Activated CD4-positive, alpha-beta T cell treated with anti-CD3 and anti-CD28 coated beads for 4 hours (primary cell): ENCODE data around the gene TDRD15.
"Not testable (repeated sequence)": the region's sequence is repeated elsewhere in the genome, so short reads cannot be mapped to it uniquely, and the experiment has no call there.

ENCODE experiments used
- DNase-seq, 2 donors: peaks; one replicate each; pipeline ENCODE4 v3.0.0-alpha.2; 2020

The TDRD15 gene

DNA sequence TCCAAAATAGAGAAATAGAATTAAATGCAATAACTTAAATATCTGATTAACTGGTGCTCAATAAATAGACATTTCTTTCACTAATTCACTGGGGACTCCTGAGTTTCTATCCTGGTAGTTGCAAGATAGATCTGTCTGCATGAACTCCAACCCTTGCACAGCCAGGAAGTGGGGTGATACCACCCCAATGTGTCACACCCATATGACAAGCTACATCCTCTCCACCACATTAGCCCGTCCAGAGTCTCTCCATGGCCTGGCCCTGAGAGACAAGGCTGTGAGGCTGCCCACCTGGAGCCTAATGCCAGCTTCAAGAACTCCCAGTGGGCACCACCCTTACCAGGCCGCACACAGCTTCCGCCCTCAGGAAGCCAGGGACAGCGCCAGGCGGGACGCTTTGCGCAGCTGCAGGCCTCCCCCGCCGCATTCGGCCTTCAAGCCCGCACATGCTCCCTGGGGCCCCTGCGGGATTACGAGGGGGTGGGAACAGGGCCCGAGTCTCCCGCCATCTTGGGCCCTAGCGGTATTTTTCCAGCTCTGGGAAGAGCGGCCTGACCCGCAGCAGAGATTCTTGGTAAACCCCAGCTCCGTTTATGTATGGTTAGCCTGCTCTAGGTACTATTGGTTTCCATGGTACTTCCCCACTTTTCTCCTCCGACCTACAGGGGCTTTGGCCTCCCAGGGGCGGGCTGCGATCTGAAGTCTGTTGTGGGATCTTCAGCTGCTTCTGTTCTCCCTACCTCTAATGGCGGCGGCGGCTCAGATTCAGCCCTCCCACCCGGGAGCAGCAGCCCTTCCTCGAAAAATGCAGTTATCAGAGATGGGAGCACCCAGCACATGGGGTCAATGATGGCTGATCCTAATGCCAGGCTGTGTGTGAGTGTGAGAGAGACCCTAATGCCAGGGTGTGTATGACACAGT lies at the start of gene TDRD15:
TDRD15 (plus strand) TSS at position 496 of the 921 bp plus-strand sequence. CDS start 13,500 bp downstream, outside the sequence.
- DNase-seq, result no peak

DNA sequence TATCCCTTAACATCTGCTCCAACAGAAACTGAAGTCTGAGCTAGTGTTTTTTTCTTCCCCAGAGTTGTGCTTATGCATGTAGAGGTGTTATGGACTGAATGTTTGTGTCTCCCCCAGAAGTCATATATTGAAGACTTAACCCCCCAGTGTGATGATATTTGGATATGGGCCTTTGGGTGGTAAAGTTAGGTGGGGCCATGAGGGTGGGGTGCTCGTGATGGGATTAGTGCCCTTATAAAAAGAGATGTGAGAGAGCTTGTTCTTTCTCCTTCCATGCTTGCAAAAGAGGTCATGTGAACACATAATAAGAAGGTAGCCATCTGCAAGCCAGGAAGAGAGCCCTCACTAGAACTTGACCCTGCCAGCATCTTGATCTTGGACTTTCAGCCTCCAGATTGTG lies 45.5 kb upstream of the TDRD15 start:
- no peak for DNase-seq

- DNase-seq, result no peak
Measured at GRCh38 chr2:21083482-21083881, 40.3 kb upstream of the TDRD15 start.

DNA sequence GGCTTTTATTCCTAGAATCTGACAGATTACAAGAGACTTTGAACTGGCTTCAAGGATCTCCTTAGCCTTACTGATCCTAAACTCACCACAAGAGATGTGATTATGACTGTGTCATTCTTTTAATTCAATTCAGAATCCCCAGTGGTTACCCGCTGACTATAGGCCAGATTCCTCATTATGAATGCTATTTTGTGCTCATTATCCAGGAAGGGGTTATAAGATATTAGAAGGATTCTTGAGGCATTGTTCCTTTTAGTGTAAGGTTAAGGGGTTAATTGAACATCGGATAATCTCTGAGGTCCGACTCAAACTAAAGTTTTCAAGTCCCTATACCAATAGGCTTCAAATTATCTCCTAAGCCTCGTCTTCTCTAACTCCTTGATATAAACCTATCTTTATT lies 39.4 kb upstream of the TDRD15 start:
- DNase-seq, result no peak

DNA sequence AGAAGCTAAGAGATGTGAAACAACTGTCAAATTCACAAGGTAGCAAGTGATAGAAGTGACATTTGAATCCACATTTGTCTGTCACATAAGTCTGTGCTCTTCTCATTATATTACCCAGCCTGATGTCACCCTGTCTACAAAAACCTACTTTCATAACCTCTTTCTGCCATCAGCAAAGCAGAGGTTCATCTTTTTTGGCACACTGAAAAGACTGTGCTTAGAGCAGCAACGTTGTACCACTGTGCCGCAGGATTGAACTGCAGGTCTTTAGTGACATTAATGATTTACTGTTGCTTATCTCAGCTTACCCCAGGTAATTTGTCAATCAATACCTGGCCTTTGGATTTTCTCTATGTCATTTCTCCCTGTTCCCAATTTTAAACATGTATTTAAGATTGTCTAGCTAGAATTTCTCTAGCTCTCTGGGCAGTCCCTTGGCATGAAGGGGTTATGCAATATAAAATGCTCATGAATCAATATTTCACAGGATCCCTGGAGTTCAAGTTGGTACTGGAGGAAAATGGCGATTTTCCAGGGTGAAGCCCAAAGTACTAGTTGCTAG lies 31.4 kb upstream of the TDRD15 start:
- no peak for DNase-seq

GRCh38 chr2:21095178-21095577 lies 28.6 kb upstream of the TDRD15 start:
- no peak for DNase-seq

GRCh38 chr2:21095714-21096113 lies 28.1 kb upstream of the TDRD15 start:
- DNase-seq, result no peak

DNA sequence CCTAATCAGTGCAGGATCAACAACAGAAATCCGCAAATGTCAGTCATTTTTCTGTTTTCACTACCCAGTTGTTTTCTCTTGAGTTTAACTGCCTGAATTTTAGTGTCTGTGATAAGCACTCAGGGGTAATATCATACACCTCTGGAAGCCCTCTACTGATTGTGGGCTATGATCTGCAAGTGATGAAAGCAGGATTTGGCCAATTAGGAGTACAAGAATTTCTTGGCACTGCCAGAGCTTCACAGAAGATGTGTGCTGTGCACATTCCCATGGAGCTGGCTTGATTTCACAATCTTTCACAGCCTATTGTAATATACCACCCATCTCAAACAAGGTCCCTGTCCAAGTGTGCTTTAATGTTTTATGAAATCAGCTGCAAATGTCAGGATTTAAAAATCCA lies 27.3 kb upstream of the TDRD15 start:
- DNase-seq, result no peak

DNA sequence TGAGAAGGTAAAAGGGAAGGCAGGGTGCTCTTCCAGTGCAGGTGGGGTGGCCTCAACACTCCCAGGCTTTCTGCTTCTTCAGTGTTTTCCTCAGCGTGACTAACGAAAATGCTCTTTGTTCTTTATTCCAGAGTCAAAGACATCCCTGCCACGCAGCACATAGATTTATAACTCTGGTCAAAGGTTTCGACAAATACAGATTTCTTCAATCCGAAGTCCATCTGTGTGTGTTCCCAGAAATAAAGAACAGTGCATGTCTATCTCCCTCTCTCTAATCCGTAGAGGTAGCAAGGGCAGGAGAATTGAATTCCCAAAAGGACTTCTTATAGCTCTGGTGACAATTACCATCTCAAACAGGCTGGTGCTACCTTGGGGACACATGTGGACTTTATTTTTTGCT lies 26.4 kb upstream of the TDRD15 start:
- DNase-seq, result no peak

- no peak for DNase-seq
Measured at GRCh38 chr2:21098294-21098693, 25.5 kb upstream of the TDRD15 start.

DNA sequence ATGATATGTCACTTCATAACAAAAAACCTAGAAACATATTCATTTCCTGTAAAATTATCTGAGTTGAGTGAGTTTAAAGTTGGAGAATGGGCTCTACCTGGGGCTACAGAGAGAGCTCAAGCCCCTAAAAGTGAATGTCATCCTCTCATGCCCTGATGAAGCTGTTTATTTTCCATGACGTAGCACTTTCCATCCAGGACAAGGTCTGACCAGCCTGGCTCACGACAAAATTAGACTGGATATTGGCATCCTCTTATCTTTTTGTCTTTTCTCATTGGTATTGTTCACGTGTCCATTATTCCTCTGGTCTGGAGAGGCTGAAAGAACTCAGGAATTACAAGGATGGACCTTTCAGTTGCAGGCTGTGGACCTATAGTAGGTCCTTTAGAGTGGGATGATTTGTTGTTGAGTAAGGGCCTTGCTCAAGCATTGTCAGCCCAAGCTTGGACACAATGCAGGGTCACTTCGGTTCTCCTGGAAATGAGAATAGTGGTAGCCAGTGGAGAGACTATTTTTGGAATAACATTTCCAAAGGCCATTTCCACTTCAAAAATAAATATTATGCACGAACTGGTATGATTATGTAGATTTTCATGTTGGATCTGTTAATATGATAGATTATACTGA lies 24.4 kb upstream of the TDRD15 start:
- DNase-seq, result no peak

DNA sequence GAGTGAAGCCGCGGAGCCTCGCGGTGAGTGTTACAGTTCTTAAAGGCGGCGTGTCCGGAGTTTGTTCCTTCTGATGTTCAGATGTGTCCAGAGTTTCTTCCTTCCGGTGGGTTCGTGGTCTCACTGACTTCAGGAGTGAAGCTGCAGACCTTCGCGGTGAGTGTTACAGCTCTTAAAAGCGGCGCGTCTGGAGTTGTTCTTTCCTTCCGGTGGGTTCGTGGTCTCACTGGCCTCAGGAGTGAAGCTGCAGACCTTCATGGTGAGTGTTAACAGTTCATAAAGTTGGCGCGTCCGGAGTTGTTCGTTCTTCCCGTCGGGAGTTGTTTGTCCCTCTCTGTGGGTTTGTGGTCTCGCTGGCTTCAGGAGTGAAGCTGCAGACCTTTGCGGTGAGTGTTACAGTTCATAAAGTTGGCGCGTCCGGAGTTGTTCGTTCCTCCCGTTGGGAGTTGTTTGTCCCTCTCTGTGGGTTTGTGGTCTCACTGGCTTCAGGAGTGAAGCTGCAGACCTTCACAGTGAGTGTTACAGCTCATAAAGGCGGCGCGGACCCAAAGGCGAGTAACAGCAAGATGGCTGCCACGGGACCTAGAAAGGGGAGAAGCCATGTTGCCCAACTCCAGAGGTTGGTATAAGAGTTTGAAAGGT lies 22.1 kb upstream of the TDRD15 start:
- DNase-seq, result not testable (repeated sequence)

- no peak for DNase-seq
Measured at GRCh38 chr2:21102356-21102755, 21.4 kb upstream of the TDRD15 start.

DNA sequence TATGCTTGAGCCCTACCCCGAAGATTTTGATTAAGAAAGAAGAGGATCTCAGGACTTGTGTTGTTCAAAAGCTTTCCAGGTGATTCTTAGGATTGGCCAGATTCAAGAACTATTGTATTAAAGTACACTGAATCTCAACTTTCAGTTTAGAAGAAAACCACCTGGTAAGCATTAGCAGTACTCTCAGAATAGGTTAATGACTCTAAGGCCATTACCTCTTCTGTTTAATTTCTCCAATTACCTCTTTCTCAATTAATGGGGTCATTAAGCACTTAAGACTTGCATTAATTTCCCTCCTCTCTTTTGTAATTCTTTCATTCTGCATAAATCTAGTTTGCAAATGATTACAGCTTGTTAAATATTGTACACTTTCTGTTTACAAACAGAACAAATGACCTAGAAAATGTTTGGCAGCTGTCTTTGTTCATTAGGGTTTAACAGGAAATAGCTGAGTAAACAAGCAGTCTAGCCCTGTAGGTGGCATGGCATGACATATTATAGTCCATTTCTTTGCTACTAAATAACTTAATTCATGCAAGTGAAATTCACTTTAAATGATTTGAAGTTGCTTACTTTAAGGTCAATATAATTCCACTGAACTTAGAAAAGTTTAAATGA lies 20.4 kb upstream of the TDRD15 start:
- no peak for DNase-seq

DNA sequence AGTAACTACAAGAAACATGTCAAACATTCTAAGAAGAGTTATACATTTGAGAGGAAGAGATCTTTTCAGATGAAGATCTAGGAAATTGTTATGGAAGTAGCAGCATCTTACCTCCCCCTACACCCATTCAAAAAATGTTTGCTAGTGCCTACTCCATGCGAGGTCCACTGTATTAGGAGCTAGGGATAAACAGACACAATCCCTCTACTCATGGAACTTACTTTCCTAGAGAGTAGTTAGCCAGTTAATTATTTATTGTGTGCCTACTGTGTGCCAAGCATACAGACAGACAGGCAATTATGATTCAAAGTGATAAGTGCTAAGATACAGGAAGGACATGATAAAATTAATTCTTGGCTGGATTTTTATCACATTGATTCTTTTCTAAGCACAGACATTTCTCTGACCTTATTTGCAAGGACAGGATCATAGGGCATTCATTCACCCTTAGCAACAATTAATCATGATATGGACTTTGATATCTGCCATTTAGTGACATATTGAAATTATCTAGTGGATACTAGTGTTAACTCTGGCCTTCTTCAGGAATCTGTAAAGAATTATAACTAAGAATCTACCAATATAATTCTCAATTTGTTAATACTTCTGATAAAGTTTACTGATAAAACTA lies 19.6 kb upstream of the TDRD15 start:
- DNase-seq, result no peak

DNA sequence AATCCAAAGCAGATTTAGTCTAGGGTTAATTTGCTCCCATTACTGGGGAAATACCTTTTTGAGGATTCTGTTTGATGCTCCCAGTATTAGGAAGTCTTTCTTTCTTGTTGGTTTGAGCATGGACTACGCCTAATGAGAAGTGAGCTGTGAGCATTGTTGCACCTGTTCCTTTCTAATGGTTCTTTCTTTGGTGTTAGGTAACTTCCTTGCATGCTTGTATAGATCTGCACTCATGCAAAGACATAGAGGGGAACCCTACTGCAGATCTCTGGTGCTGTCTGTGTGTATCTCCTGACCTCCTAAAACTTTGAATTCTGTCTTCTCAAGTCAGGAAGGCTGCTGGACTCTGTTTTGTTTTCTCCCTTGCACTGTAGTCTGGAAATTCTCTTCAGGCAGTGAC lies 12.8 kb upstream of the TDRD15 start:
- DNase-seq, result no peak

- DNase-seq, result no peak
Measured at GRCh38 chr2:21117688-21118087, 6.1 kb upstream of the TDRD15 start.

DNA sequence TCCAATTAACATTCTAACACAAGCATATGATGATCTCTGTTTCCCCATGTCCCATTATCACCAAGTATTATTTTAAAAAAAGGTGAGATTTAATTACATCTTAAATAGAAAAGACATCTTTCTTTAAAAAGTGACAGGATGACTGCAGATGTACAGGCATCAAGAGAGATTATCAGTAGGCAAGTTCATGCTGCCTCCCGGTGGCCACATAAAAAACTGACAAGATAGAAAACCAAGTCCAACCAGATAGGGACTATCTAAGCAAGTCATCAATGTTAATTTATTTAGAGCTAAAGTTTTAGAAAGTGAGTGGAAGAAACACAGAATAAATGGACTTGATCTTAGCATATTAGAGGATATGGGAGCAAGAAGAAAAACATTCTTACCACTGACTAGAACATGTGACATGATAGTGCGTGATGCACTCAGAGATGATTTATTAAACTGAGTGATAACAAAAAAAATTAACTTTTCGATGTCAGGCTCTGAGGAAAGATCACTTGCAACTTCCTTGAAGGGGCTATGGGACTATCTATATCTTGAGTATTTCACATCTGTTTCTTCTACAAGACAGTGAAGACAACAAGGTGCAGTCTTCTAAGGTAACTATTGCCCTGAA lies 5.4 kb upstream of the TDRD15 start:
- DNase-seq, result no peak

GRCh38 chr2:21131861-21132260 lies 8.1 kb downstream of the TDRD15 start:
- DNase-seq, result no peak

GRCh38 chr2:21135585-21135984 lies 11.8 kb downstream of the TDRD15 start:
- DNase-seq, result no peak

- DNase-seq, result no peak
Measured at GRCh38 chr2:21142149-21142548, 18.4 kb downstream of the TDRD15 start.

DNA sequence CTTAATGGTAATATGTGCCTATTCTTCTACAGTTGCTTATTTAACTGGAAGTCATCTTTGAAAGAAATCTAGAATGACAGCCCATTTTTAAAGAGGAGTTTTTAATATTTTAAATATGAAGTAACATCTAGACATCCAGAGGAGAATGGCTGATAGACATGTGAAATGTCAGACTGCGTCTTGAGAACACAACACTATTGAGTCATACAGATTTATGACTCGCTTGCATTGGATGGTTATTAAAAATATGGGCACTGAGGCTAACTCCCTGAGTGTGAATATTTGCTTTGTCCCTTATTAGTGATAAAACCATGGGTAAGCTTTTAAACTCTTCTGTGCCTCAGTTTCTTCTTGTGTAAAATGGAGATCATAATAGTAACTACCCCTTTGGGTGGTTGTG lies 22.9 kb downstream of the TDRD15 start:
- DNase-seq, result no peak
